H9 (cell line): Measurements from ENCODE around the gene NDUFAB1. TPM values are rescaled to one million over a fixed set of nuclear protein-coding genes. Genes with fewer than 3 reads are reported as not detected.
A peak's percentile ranks its signal among the peaks of the same experiment; 100 is the strongest.

Experiments
- DNase-seq: peaks from one replicate; pipeline ENCODE4 v3.0.0-alpha.2; 2017
- H2AFZ ChIP-seq: one replicate; pipeline ENCODE4 v1.6.1; 2013; ENCODE audit warnings: mild to moderate bottlenecking, low read length, control low read depth, moderate library complexity
- H2AK5ac ChIP-seq: 2 replicates; pipeline ENCODE4 v1.6.1; 2013; ENCODE audit warnings: low read length, control low read depth, mixed read lengths; ENCODE audit not compliant: insufficient read length
- H2BK120ac ChIP-seq: one replicate; pipeline ENCODE4 v1.6.1; 2013; ENCODE audit warnings: low read depth, mild to moderate bottlenecking, low read length, control low read depth, inconsistent platforms; ENCODE audit not compliant: poor library complexity, severe bottlenecking
- H2BK12ac ChIP-seq: 2 replicates; pipeline ENCODE4 v1.6.1; 2013; ENCODE audit warnings: low read length, control low read depth, mixed read lengths, low read depth; ENCODE audit not compliant: insufficient read length
- H2BK15ac ChIP-seq: 2 replicates; pipeline ENCODE4 v1.6.1; 2013; ENCODE audit warnings: low read depth, low read length, control low read depth
- H2BK20ac ChIP-seq: one replicate; pipeline ENCODE4 v1.6.1; 2013; ENCODE audit warnings: low read depth, mild to moderate bottlenecking, low read length, control low read depth, inconsistent platforms; ENCODE audit not compliant: poor library complexity, severe bottlenecking
- H2BK5ac ChIP-seq: 2 replicates; pipeline ENCODE4 v1.6.1; 2013; ENCODE audit warnings: low read length, control low read depth, mixed read lengths; ENCODE audit not compliant: insufficient read length
- H3K14ac ChIP-seq: 2 replicates; pipeline ENCODE4 v1.6.1; 2013; ENCODE audit warnings: low read length, control low read depth; ENCODE audit not compliant: insufficient read depth
- H3K18ac ChIP-seq: 2 replicates; pipeline ENCODE4 v1.6.1; 2013; ENCODE audit warnings: low read depth, mild to moderate bottlenecking, mixed read lengths, low read length, control low read depth; ENCODE audit not compliant: insufficient read length
- H3K23ac ChIP-seq: 2 replicates; pipeline ENCODE4 v1.6.1; 2013; ENCODE audit warnings: low read length, control low read depth, mixed read lengths, low read depth; ENCODE audit not compliant: insufficient read length
- H3K23me2 ChIP-seq: 2 replicates; pipeline ENCODE4 v1.6.1; 2013; ENCODE audit warnings: low read depth, mild to moderate bottlenecking, mixed read lengths, low read length, control low read depth; ENCODE audit not compliant: insufficient read length, poor library complexity, severe bottlenecking
- H3K27ac ChIP-seq: 2 replicates; pipeline ENCODE4 v1.5.1; 2013; ENCODE audit warnings: low read length, control low read depth, mixed read lengths, low read depth; ENCODE audit not compliant: insufficient read length
- H3K27me3 ChIP-seq: 2 replicates; pipeline ENCODE4 v1.6.1; 2013; ENCODE audit warnings: low read length, control low read depth, inconsistent platforms; ENCODE audit not compliant: insufficient read depth
- H3K4ac ChIP-seq: 2 replicates; pipeline ENCODE4 v1.6.1; 2013; ENCODE audit warnings: low read depth, mild to moderate bottlenecking, control low read depth, inconsistent platforms, low read length, moderate library complexity
- H3K4me1 ChIP-seq: 2 replicates; pipeline ENCODE4 v1.6.1; 2013; ENCODE audit warnings: low read length, control low read depth, inconsistent platforms; ENCODE audit not compliant: insufficient read depth
- H3K4me2 ChIP-seq: 2 replicates; pipeline ENCODE4 v1.6.1; 2013; ENCODE audit warnings: low read length, control low read depth, mixed read lengths; ENCODE audit not compliant: insufficient read length, insufficient read depth
- H3K56ac ChIP-seq: 2 replicates; pipeline ENCODE4 v1.6.1; 2013; ENCODE audit warnings: low read depth, mild to moderate bottlenecking, mixed read lengths, low read length, control low read depth; ENCODE audit not compliant: insufficient read length
- H3K79me1 ChIP-seq: 2 replicates; pipeline ENCODE4 v1.6.1; 2013; ENCODE audit warnings: low read depth, mild to moderate bottlenecking, moderate library complexity, low read length, control low read depth, inconsistent platforms; ENCODE audit not compliant: insufficient read depth, poor library complexity, severe bottlenecking
- H3K79me2 ChIP-seq: 2 replicates; pipeline ENCODE4 v1.6.1; 2013; ENCODE audit warnings: low read length, control low read depth, inconsistent platforms; ENCODE audit not compliant: insufficient read depth
- H3K9ac ChIP-seq: 2 replicates; pipeline ENCODE4 v1.6.1; 2013; ENCODE audit warnings: low read length, control low read depth, mixed read lengths; ENCODE audit not compliant: insufficient read length; ENCODE audit errors: extremely low read depth
- H3K9me3 ChIP-seq: one replicate; pipeline ENCODE4 v1.6.1; 2013; ENCODE audit warnings: low read depth, low read length, inconsistent platforms; ENCODE audit not compliant: control insufficient read depth
- H3T11ph ChIP-seq: one replicate; pipeline ENCODE4 v1.6.1; 2013; ENCODE audit warnings: mild to moderate bottlenecking, low read length, control low read depth, inconsistent platforms
- H4K20me1 ChIP-seq: one replicate; pipeline ENCODE4 v1.6.1; 2013; ENCODE audit not compliant: control insufficient read depth, insufficient read length, insufficient read depth
- H4K5ac ChIP-seq: 2 replicates; pipeline ENCODE4 v1.6.1; 2013; ENCODE audit warnings: low read depth, mild to moderate bottlenecking, mixed read lengths, low read length, control low read depth; ENCODE audit not compliant: insufficient read length
- H4K8ac ChIP-seq: replicated peaks from 2 replicates; pipeline ENCODE4 v1.6.1; 2013; ENCODE audit warnings: low read length, control low read depth, mixed read lengths, low read depth; ENCODE audit not compliant: insufficient read length
- H4K91ac ChIP-seq: 2 replicates; pipeline ENCODE4 v1.6.1; 2013; ENCODE audit warnings: low read depth, mild to moderate bottlenecking, moderate library complexity, mixed read lengths, low read length, control low read depth; ENCODE audit not compliant: insufficient read length
- H3K27ac Mint-ChIP-seq, 3 experiments: 2 replicates in 2 of 3; 3 replicates in 1 of 3; pipeline ENCODE4 v1.8.0; 2020 to 2021; ENCODE audit warnings: mixed read lengths in 3 of 3, mild to moderate bottlenecking in 1 of 3, moderate library complexity in 1 of 3
- H3K27me3 Mint-ChIP-seq: 2 replicates; pipeline ENCODE4 v1.8.0; 2021; ENCODE audit warnings: low read depth, mild to moderate bottlenecking, moderate library complexity, mixed read lengths
- H3K36me3 Mint-ChIP-seq, 3 experiments: 2 replicates in 2 of 3; 3 replicates in 1 of 3; pipeline ENCODE4 v1.8.0; 2020 to 2021; ENCODE audit warnings: low read depth in 3 of 3, mixed read lengths in 3 of 3; ENCODE audit not compliant: insufficient read depth in 1 of 3
- H3K4me1 Mint-ChIP-seq, 2 experiments: 2 replicates each; pipeline ENCODE4 v1.8.0; 2020; ENCODE audit warnings: mixed read lengths in 2 of 2
- H3K4me3 Mint-ChIP-seq, 2 experiments: 2 replicates in 1 of 2; 3 replicates in 1 of 2; pipeline ENCODE4 v1.8.0; 2020 to 2021; ENCODE audit warnings: mild to moderate bottlenecking in 2 of 2, mixed read lengths in 2 of 2, moderate library complexity in 1 of 2
- H3K9me3 Mint-ChIP-seq, 2 experiments: 2 replicates in 1 of 2; 3 replicates in 1 of 2; pipeline ENCODE4 v1.8.0; 2020; ENCODE audit warnings: mild to moderate bottlenecking in 2 of 2, mixed read lengths in 2 of 2, moderate library complexity in 1 of 2
- WGBS: extraction: QIAGEN DNeasy Blood & Tissue Kit; methylation state at CpG from one replicate; pipeline ENCODE4 v1.1.7; 2013; ENCODE audit warnings: missing lambda C conversion rate, low lambda C conversion rate, mixed read lengths; ENCODE audit not compliant: insufficient read length; ENCODE audit errors: extremely low coverage; 5-methylcytosine and 5-hydroxymethylcytosine counted together
- total RNA-seq: library from RNA; stranded (reverse); gene quantifications from 2 replicates; pipeline ENCODE4 v1.2.1, GENCODE V29; 2021
- TF ChIP-seq, protein P1 (sequence below): fragments of 200-600 bp; sonication (generic); conservative IDR thresholded peaks from 3 replicates; pipeline ENCODE4 v1.8.0; 2021; ENCODE audit warnings: antibody characterized with exemption, mild to moderate bottlenecking

Gene NDUFAB1
- total RNA-seq, 1 experiment from 2014 or later, result 192 TPM

DNA sequence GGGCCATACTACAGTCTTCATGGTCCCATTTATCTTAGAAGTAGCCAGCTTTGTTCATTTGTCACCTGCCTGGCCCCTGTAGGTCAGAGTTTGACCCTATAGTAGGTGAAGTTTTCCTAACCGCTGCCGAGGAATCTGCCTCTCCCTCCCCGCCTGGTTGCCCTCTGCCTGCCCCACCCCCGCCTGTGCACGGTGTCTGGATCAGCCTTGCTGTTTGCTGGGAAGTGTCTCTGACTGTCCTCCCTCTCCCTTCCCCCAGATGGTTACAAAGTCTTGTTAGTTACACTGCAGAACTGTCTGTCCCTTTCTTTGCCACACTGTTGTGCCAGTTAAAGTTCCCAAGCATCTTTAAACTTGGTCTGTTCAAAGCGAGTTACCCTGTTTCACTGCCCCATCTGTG, 32.9 kb downstream of the NDUFAB1 start:
- Histone ChIP-seq H3K56ac (no peak overlapping the region), H3K79me2 (peaks cover 7% of the 10 kb centered on the region; the same call in 1 of the 2 replicates)

More for the DNA sequence above, 32.9 kb downstream of the NDUFAB1 start:
- TF ChIP-seq, protein P1, sequence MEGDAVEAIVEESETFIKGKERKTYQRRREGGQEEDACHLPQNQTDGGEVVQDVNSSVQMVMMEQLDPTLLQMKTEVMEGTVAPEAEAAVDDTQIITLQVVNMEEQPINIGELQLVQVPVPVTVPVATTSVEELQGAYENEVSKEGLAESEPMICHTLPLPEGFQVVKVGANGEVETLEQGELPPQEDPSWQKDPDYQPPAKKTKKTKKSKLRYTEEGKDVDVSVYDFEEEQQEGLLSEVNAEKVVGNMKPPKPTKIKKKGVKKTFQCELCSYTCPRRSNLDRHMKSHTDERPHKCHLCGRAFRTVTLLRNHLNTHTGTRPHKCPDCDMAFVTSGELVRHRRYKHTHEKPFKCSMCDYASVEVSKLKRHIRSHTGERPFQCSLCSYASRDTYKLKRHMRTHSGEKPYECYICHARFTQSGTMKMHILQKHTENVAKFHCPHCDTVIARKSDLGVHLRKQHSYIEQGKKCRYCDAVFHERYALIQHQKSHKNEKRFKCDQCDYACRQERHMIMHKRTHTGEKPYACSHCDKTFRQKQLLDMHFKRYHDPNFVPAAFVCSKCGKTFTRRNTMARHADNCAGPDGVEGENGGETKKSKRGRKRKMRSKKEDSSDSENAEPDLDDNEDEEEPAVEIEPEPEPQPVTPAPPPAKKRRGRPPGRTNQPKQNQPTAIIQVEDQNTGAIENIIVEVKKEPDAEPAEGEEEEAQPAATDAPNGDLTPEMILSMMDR, result no peak
- Mint-ChIP-seq H3K9me3 (no peaks in the 10 kb centered on the region), H3K27me3 (no peaks in the 10 kb centered on the region), H3K4me1 (peaks cover 0 to 8% of the 10 kb centered on the region in 2 experiments; a peak in 1 of 4 replicates), H3K36me3 (peaks cover 58 to 92% (median 82%) of the 10 kb centered on the region in 3 experiments), H3K4me3 (no peak overlapping the region), H3K27ac (0 out of 7 replicates have a peak overlapping the region, but pooled peaks of 1 of the 3 experiments have one; percentile 2)
- no peak overlapping the region for H4K8ac ChIP-seq
- no peaks in the 10 kb centered on the region for H3K79me1 ChIP-seq
- no peak overlapping the region for H2BK12ac ChIP-seq
- H3T11ph ChIP-seq, result no peak overlapping the region
- no peak overlapping the region for H3K9ac ChIP-seq
- H3K23ac ChIP-seq, result no peak overlapping the region
- H2BK15ac ChIP-seq, result no peak overlapping the region
- H3K27me3 ChIP-seq, result no peaks in the 10 kb centered on the region
- H4K91ac ChIP-seq, result no peak overlapping the region
- H4K5ac ChIP-seq, result no peak overlapping the region
- no CpG with 5 or more reads among the region's 6 CpGs for WGBS
- H3K27ac ChIP-seq, result no peak overlapping the region
- no peak overlapping the region for H2AK5ac ChIP-seq
- H3K14ac ChIP-seq, result no peak overlapping the region
- H4K20me1 ChIP-seq, result no peaks in the 10 kb centered on the region
- H3K23me2 ChIP-seq, result peaks cover 3% of the 10 kb centered on the region
- H2BK5ac ChIP-seq, result no peak overlapping the region
- H2BK20ac ChIP-seq, result no peak overlapping the region
- H3K4me2 ChIP-seq, result no peak overlapping the region
- no peak overlapping the region for H3K18ac ChIP-seq
- no peaks in the 10 kb centered on the region for H3K9me3 ChIP-seq
- DNase-seq, result no peak
- H2BK120ac ChIP-seq, result no peak overlapping the region
- H3K4ac ChIP-seq, result no peak overlapping the region
- no peaks in the 10 kb centered on the region for H3K4me1 ChIP-seq
- no peak overlapping the region for H2AFZ ChIP-seq
